IMR-90 (cell line): ENCODE results near the gene ATG101. TPM values are rescaled to one million over a fixed set of nuclear protein-coding genes. Genes with fewer than 3 reads are reported as not detected.

Experiments used
- ATAC-seq: fragments of 200-7000 bp; cut with Tn5 transposase; 2 replicates; pipeline ENCODE4 v1.9.1; 2020; ENCODE audit warnings: low read depth, mild to moderate bottlenecking, moderate library complexity
- BruUV-seq: library from RNA; stranded (reverse); fragments of 400-500 nt; replicated peaks from 2 replicates; lab custom pipeline; 2021; lab: Mats Ljungman, UMichigan
- CTCF ChIA-PET: fragments of 300-600 bp; formaldehyde crosslinking; extraction: SDS; loops from one replicate; lab custom pipeline; 2021; ENCODE audit warnings: antibody characterized with exemption; lab: Yijun Ruan, JAX
- POLR2A ChIA-PET: fragments of 300-600 bp; sonication (Branson Sonifier 250); formaldehyde crosslinking; loops from one replicate; lab custom pipeline; 2022; ENCODE audit warnings: antibody characterized with exemption; ENCODE audit not compliant: unreplicated experiment; lab: Charles Lee
- DNase-seq: peaks from one replicate; pipeline ENCODE4 v3.0.0; 2013
- H2AFZ ChIP-seq: replicated peaks from 2 replicates; pipeline ENCODE3; 2013; ENCODE audit warnings: low read length, mild to moderate bottlenecking; ENCODE audit not compliant: poor library complexity
- H2AK5ac ChIP-seq: 2 replicates; pipeline ENCODE4 v1.6.1; 2013; ENCODE audit warnings: low read depth, low read length, inconsistent platforms
- H2AK9ac ChIP-seq: replicated peaks from 2 replicates; pipeline ENCODE3; 2013; ENCODE audit warnings: mild to moderate bottlenecking, low read depth, low read length, moderate library complexity; ENCODE audit not compliant: poor library complexity
- H2BK120ac ChIP-seq: 2 replicates; pipeline ENCODE4 v1.6.1; 2013; ENCODE audit warnings: low read depth, low read length, inconsistent platforms
- H2BK15ac ChIP-seq: 3 replicates; pipeline ENCODE4 v1.6.1; 2013; ENCODE audit warnings: low read depth, low read length, inconsistent platforms
- H2BK20ac ChIP-seq: 2 replicates; pipeline ENCODE4 v1.6.1; 2013; ENCODE audit warnings: low read depth, mild to moderate bottlenecking, inconsistent platforms, low read length, moderate library complexity
- H2BK5ac ChIP-seq: 2 replicates; pipeline ENCODE4 v1.6.1; 2013; ENCODE audit warnings: mild to moderate bottlenecking, low read depth, low read length, inconsistent platforms; ENCODE audit not compliant: poor library complexity, severe bottlenecking
- H3K14ac ChIP-seq: replicated peaks from 2 replicates; pipeline ENCODE4 v1.6.1; 2013; ENCODE audit warnings: low read depth, low read length, inconsistent platforms
- H3K18ac ChIP-seq: 2 replicates; pipeline ENCODE4 v1.6.1; 2013; ENCODE audit warnings: low read depth, low read length, control low read depth
- H3K23ac ChIP-seq: 2 replicates; pipeline ENCODE4 v1.6.1; 2013; ENCODE audit warnings: low read depth, low read length, inconsistent platforms
- H3K27ac ChIP-seq: 2 replicates; pipeline ENCODE4 v1.5.1; 2013; ENCODE audit warnings: mild to moderate bottlenecking, control low read depth, low read length; ENCODE audit not compliant: insufficient read depth
- H3K27me3 ChIP-seq: 2 replicates; pipeline ENCODE4 v1.6.1; 2013; ENCODE audit warnings: low read length; ENCODE audit not compliant: control insufficient read depth, insufficient read depth
- H3K36me3 ChIP-seq: 2 replicates; pipeline ENCODE4 v1.6.1; 2013; ENCODE audit warnings: low read length, mixed read lengths; ENCODE audit not compliant: control insufficient read depth, insufficient read depth
- H3K4ac ChIP-seq: 2 replicates; pipeline ENCODE4 v1.6.1; 2013; ENCODE audit warnings: low read depth, low read length, inconsistent platforms
- H3K4me1 ChIP-seq: 2 replicates; pipeline ENCODE4 v1.6.1; 2013; ENCODE audit warnings: low read length, mixed read lengths; ENCODE audit not compliant: control insufficient read depth, insufficient read depth
- H3K4me2 ChIP-seq: 2 replicates; pipeline ENCODE4 v1.6.1; 2013; ENCODE audit warnings: low read depth, mild to moderate bottlenecking, control low read depth, low read length, moderate library complexity
- H3K4me3 ChIP-seq: 2 replicates; pipeline ENCODE4 v1.5.1; 2013; ENCODE audit warnings: low read depth, mild to moderate bottlenecking, control low read depth, low read length, moderate library complexity; ENCODE audit not compliant: insufficient read depth
- H3K56ac ChIP-seq: 2 replicates; pipeline ENCODE4 v1.6.1; 2013; ENCODE audit warnings: low read length, inconsistent platforms; ENCODE audit not compliant: insufficient read depth; ENCODE audit errors: extremely low read depth
- H3K79me1 ChIP-seq, 2 experiments: 2 replicates each; pipeline ENCODE4 v1.6.1; 2013; ENCODE audit warnings: low read length in 2 of 2, inconsistent platforms in 1 of 2, low read depth in 1 of 2
- H3K9ac ChIP-seq: 2 replicates; pipeline ENCODE4 v1.6.1; 2013; ENCODE audit warnings: low read depth, low read length, control low read depth
- H3K9me1 ChIP-seq: 2 replicates; pipeline ENCODE4 v1.6.1; 2013; ENCODE audit warnings: low read length, inconsistent platforms; ENCODE audit not compliant: insufficient read depth
- H3K9me3 ChIP-seq: 2 replicates; pipeline ENCODE4 v1.6.1; 2013; ENCODE audit warnings: low read length; ENCODE audit not compliant: control insufficient read depth, insufficient read depth
- H4K20me1 ChIP-seq: 2 replicates; pipeline ENCODE4 v1.6.1; 2013; ENCODE audit warnings: low read length, inconsistent platforms; ENCODE audit not compliant: insufficient read depth
- H4K5ac ChIP-seq: 2 replicates; pipeline ENCODE4 v1.6.1; 2013; ENCODE audit warnings: mild to moderate bottlenecking, low read depth, low read length, control low read depth
- H4K8ac ChIP-seq, 2 experiments: 2 replicates each; pipeline ENCODE4 v1.6.1; 2013; ENCODE audit warnings: low read depth in 2 of 2, low read length in 2 of 2, control low read depth in 1 of 2, inconsistent platforms in 1 of 2
- H4K91ac ChIP-seq: 2 replicates; pipeline ENCODE4 v1.6.1; 2013; ENCODE audit warnings: low read depth, low read length, inconsistent platforms; ENCODE audit not compliant: insufficient read depth
- BHLHE40 ChIP-seq: fragments of 150-350 bp; IDR thresholded peaks from 2 replicates; pipeline ENCODE4 v1.6.1; 2016; ENCODE audit warnings: mild to moderate bottlenecking, low read depth, low read length
- CEBPB ChIP-seq: IDR thresholded peaks from 2 replicates; pipeline ENCODE4 v1.6.1; 2012; ENCODE audit warnings: low read depth, low read length, improper control_type of control experiment
- CHD1 ChIP-seq: IDR thresholded peaks from 2 replicates; pipeline ENCODE4 v1.6.1; 2012; ENCODE audit warnings: low read depth, low read length, improper control_type of control experiment
- ELK1 ChIP-seq: fragments of 150-350 bp; IDR thresholded peaks from 2 replicates; pipeline ENCODE4 v1.6.1; 2016; ENCODE audit warnings: low read depth, mild to moderate bottlenecking, low read length, moderate library complexity, borderline replicate concordance
- FOS ChIP-seq: fragments of 150-350 bp; IDR thresholded peaks from 2 replicates; pipeline ENCODE4 v1.6.1; 2016; ENCODE audit warnings: low read depth, low read length
- MAFK ChIP-seq: IDR thresholded peaks from 2 replicates; pipeline ENCODE4 v1.6.1; 2012; ENCODE audit warnings: low read depth, low read length, improper control_type of control experiment
- MXI1 ChIP-seq: IDR thresholded peaks from 2 replicates; pipeline ENCODE4 v1.6.1; 2012; ENCODE audit warnings: low read depth, mild to moderate bottlenecking, low read length, moderate library complexity, borderline replicate concordance
- NFE2L2 ChIP-seq: fragments of 150-350 bp; IDR thresholded peaks from 2 replicates; pipeline ENCODE4 v1.6.1; 2016; ENCODE audit warnings: low read depth, mild to moderate bottlenecking, low read length
- POLR2A ChIP-seq: IDR thresholded peaks from 2 replicates; pipeline ENCODE4 v1.6.1; 2012; ENCODE audit warnings: mild to moderate bottlenecking, low read depth, low read length
- RCOR1 ChIP-seq: IDR thresholded peaks from 2 replicates; pipeline ENCODE4 v1.6.1; 2012; ENCODE audit warnings: mild to moderate bottlenecking, low read length, improper control_type of control experiment; ENCODE audit not compliant: insufficient replicate concordance
- SMC3 ChIP-seq: fragments of 150-350 bp; IDR thresholded peaks from 2 replicates; pipeline ENCODE4 v1.6.1; 2016; ENCODE audit warnings: low read depth, mild to moderate bottlenecking, antibody characterized with exemption, low read length, moderate library complexity
- USF2 ChIP-seq: fragments of 150-350 bp; IDR thresholded peaks from 2 replicates; pipeline ENCODE4 v1.6.1; 2017; ENCODE audit warnings: mild to moderate bottlenecking, antibody characterized with exemption, low read length, low read depth
- WGBS, 2 experiments: methylation state at CpG; one replicate each; pipeline versions ENCODE4 v1.1.5 to v1.1.7; 2013; ENCODE audit warnings: missing lambda C conversion rate in 2 of 2; ENCODE audit not compliant: insufficient read length in 1 of 2; ENCODE audit errors: extremely low coverage in 2 of 2; 5-methylcytosine and 5-hydroxymethylcytosine counted together
- dilution Hi-C: fragments of 300-500 bp; cut with HindIII; formaldehyde crosslinking; loops from one replicate; pipeline ENCODE4 v1.14.3; 2018; ENCODE audit warnings: low sequenced_read_pairs; ENCODE audit not compliant: unreplicated experiment
- in situ Hi-C: fragments of 300-500 bp; cut with MboI; formaldehyde crosslinking; loops from 3 replicates; pipeline ENCODE4 v1.14.3; 2019; ENCODE audit warnings: low sequenced_read_pairs, inconsistent platforms, mixed read lengths
- intact Hi-C: fragments of 100-400 bp; cut with micrococcal nuclease; formaldehyde crosslinking; loops from 2 replicates; pipeline ENCODE4 v1.10.0; 2022
- polyA plus RNA-seq, 3 experiments: library from polyadenylated mRNA; depleted of rRNA; stranded (reverse); fragments of >200 nt; gene quantifications; 2 replicates each; pipeline ENCODE4 v1.2.3, GENCODE V29; 2012; ENCODE audit warnings: low replicate concordance in 1 of 3
- total RNA-seq: library from RNA; depleted of rRNA; stranded (reverse); fragments of >200 nt; gene quantifications from 2 replicates; pipeline ENCODE4 v1.2.3, GENCODE V29; 2012

The ATG101 gene
- total and polyA plus RNA-seq, 2 of the 4 experiments (the other 2 are of a cell fraction): 93.9 to 167 TPM

- CTCF ChIA-PET: interaction anchor here (2.1 kb wide), 1 partner anchor 38 kb away, joined by 9 read pairs; no protein-coding TSS in a partner anchor
- Histone ChIP-seq H3K27me3 (no peaks in the 10 kb centered on the region), H3K14ac (peak overlapping the region; percentile 86), H3K79me1 (no peaks in the 10 kb centered on the region), H3K18ac (peak overlapping the region; percentile 70), H3K36me3 (peaks cover 11% of the 10 kb centered on the region), H3K4me2 (no peak overlapping the region), H3K56ac (no peak overlapping the region), H3K9ac (peak overlapping the region; percentile 56), H3K9me1 (peaks cover 15% of the 10 kb centered on the region), H4K5ac (peak overlapping the region; percentile 86), H4K20me1 (no peaks in the 10 kb centered on the region), H2BK15ac (peak overlapping the region; percentile 79; the same call in 2 of the 3 replicates), H3K4me3 (no peak overlapping the region), H2AFZ (peak overlapping the region; percentile 76), H2BK120ac (peak overlapping the region; percentile 89), H2AK9ac (peak overlapping the region; percentile 60), H2AK5ac (peak overlapping the region; percentile 93), H3K4me1 (peaks cover 24% of the 10 kb centered on the region), H2BK5ac (peak overlapping the region; percentile 86), H4K8ac (peak overlapping the region; percentile 90 to 93), H2BK20ac (peak overlapping the region; percentile 86; the same call in 1 of the 2 replicates), H3K23ac (peak overlapping the region; percentile 77; the same call in 1 of the 2 replicates), H4K91ac (peak overlapping the region; percentile 95), H3K4ac (peak overlapping the region; percentile 86), H3K27ac (peak overlapping the region; percentile 93), H3K9me3 (no peaks in the 10 kb centered on the region)
- intact Hi-C loops (no loop called here), in situ Hi-C loops (no loop called here), dilution Hi-C loops (no loop called here)
- WGBS, 2 experiments: 75% methylated on average over 15 of the region's 20 CpGs; no CpG with 5 or more reads in 1 of the 2 experiments
- BruUV-seq: no TSS peak
- TF ChIP-seq MAFK (no peak), NFE2L2 (no peak), SMC3 (no peak), RCOR1 (no peak), MXI1 (no peak), POLR2A (no peak), CHD1 (no peak), ELK1 (no peak), BHLHE40 (no peak), USF2 (no peak), CEBPB (no peak), FOS (no peak)
- POLR2A ChIA-PET: no interaction called here
- DNase-seq (no peak), ATAC-seq (no peak)
Measured at GRCh38 chr12:52063082-52063924, 6.5 kb upstream of the ATG101 start.
